Fibroblast of lung (primary cell): ENCODE measurements around the gene CA6.

ENCODE experiments used
- EZH2 ChIP-seq: IDR thresholded peaks from 2 replicates; pipeline ENCODE4 v1.5.1; 2012; ENCODE audit warnings: low read length, control low read depth, mild to moderate bottlenecking; ENCODE audit errors: missing control alignments
- TF ChIP-seq, protein P1 (sequence below), 2 donors: IDR thresholded peaks in 1 of 2; conservative IDR thresholded peaks in 1 of 2; 1 replicate in 1 of 2; 2 replicates in 1 of 2; pipeline ENCODE4 v1.5.1; 2011 to 2012; ENCODE audit warnings: low read length in 2 of 2, control low read depth in 1 of 2, inconsistent platforms in 1 of 2, low read depth in 1 of 2, mild to moderate bottlenecking in 1 of 2

DNA sequence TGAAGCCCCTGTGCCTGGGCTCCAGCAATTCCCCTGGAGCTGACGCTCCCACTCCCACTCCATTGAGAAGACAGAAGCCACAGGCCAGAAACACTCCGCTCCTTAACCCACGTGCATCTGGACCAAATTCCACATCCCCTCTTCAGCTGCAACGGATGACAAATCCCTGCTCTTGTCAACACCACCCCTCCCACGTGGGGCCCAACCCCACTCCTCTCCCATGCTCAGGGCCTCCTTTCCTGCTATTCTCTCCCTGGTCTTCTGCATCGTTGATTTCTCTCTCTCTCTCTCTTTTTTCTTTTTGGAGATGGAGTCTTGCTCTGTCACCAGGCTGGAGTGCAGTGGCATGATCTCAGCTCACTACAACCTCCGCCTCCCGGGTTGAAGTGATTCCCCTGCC lies 18.3 kb downstream of the CA6 start:
- TF ChIP-seq, protein P1, sequence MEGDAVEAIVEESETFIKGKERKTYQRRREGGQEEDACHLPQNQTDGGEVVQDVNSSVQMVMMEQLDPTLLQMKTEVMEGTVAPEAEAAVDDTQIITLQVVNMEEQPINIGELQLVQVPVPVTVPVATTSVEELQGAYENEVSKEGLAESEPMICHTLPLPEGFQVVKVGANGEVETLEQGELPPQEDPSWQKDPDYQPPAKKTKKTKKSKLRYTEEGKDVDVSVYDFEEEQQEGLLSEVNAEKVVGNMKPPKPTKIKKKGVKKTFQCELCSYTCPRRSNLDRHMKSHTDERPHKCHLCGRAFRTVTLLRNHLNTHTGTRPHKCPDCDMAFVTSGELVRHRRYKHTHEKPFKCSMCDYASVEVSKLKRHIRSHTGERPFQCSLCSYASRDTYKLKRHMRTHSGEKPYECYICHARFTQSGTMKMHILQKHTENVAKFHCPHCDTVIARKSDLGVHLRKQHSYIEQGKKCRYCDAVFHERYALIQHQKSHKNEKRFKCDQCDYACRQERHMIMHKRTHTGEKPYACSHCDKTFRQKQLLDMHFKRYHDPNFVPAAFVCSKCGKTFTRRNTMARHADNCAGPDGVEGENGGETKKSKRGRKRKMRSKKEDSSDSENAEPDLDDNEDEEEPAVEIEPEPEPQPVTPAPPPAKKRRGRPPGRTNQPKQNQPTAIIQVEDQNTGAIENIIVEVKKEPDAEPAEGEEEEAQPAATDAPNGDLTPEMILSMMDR (conservative IDR thresholded peaks at IDR 0.05 in 1 of 2, IDR thresholded peaks at IDR 0.05 in 1 of 2; ENCODE audit: low read depth in 1 of 2, low read length in 2 of 2), result no peak
- TF ChIP-seq EZH2, result no peak
